GM18951 (cell line): ENCODE data around the gene GRIN2B.

Experiments used
- POLR2A ChIP-seq: IDR thresholded peaks from 4 replicates; pipeline ENCODE4 v1.6.1; 2011; ENCODE audit warnings: mild to moderate bottlenecking; ENCODE audit not compliant: insufficient read length, insufficient read depth; ENCODE audit errors: extremely low read depth
- in situ Hi-C: fragments of 300-500 bp; cut with MboI; formaldehyde crosslinking; loops from one replicate; pipeline ENCODE4 v1.12.0; 2022; ENCODE audit warnings: low sequenced_read_pairs, mixed read lengths, inconsistent platforms; ENCODE audit not compliant: unreplicated experiment

Gene GRIN2B

DNA sequence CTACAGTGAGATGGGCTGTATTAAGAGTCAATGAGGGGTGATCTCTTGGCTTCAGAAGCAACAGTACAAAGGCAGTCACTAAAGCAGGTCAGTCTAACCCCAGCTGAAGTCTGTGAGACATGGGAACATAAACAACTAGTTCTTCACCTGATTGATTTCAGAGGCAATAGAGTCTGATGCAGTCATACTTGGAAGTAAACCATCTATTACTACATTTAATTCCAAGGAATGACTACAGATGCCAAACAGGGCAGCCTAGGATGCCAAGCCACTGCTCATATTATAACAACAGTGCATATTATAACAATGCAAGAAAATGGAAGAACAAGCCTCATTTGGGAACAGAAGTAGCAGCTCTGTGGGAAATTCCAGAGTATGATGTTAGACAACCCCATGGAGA lies 35.8 kb downstream of the GRIN2B start:
- in situ Hi-C loops: no loop called here
- TF ChIP-seq POLR2A: no peak

DNA sequence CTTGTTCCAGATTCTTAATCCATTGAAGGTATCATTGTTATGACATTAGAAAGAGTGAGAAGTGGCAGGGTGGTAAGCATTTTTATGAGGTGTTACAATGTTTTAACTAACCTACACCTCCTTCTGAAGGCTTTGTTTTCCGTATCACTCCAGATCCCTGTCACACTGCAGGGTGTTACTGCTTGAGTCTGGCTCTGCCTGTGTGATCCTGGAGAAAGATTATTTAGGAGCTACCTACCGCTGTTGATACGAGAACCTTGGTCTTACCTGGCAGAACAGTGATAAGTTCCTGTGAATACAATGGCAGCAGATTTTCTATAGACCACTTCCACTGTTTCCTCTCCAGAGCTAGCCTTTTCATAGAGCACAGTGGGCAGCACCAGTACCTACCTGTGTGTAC lies 36.2 kb downstream of the GRIN2B start:
- in situ Hi-C loops: no loop called here
- TF ChIP-seq POLR2A: no peak

DNA sequence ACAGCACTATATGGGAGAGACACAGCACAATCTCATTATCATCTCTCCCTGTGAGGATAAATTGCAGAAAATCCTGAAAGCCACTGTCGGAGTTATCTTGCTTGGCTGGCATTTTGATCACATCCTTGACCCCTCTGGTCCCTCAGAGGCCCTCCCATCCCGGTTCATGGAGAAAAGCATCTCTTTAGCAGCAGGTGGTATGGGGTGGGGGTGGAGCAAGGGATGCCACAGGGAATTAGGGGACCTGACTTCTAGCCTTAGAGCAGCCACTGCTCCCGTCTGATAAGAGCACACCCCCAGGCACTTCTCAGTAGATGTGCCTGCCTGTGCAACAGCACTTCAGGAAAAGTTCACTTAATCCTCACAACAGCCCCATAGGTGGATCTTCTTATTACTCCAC lies 38.6 kb downstream of the GRIN2B start:
- TF ChIP-seq POLR2A: no peak

DNA sequence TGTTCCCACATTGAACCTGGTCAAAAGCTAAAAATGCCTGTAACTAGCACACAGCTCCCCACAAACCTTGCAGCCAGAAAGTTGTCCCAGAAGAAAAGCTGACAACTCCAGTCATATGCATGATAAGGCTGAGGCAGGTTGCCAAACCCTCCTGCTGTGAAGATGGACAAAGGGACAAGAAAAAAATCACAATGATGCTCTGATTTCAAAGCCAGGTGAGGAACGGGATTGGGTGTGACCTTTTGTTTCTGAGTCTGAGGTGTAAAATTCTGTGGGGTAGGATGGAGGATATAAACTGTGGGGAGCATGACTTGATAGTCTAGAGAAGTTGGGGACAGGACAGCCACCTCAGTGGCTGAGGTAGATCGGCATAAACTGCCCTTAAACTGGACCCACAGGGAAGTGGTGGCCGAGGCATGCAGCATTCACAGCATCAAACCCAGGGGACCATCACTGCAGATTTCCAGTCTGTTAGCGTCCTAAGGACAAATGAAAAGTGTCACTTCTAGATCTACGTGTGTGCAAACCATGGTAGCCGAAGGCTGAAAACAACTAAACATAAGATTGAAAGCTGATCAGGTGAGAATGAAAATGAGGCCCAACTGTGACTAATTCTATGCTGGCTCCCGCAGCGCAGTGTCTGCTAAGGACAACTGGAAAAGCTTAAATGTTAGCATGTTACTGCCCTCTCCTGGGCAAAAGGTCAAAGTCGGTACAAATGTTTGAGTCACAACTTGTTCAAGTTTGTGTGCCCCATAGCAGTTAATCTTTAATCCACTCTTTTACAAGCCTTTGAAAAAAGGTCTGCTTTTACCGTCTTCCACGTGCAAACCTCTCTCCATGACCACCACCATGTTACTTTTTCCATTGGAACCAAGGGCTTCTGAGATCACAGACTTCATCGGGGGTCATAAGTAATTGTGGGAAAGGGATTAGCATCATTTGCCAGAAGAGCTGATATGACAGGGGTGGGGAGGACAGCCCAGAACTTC lies 39.8 kb downstream of the GRIN2B start:
- in situ Hi-C loops: no loop called here
- no peak for TF ChIP-seq POLR2A

More for the DNA sequence above, 38.6 kb downstream of the GRIN2B start:
- in situ Hi-C loops: no loop called here

DNA sequence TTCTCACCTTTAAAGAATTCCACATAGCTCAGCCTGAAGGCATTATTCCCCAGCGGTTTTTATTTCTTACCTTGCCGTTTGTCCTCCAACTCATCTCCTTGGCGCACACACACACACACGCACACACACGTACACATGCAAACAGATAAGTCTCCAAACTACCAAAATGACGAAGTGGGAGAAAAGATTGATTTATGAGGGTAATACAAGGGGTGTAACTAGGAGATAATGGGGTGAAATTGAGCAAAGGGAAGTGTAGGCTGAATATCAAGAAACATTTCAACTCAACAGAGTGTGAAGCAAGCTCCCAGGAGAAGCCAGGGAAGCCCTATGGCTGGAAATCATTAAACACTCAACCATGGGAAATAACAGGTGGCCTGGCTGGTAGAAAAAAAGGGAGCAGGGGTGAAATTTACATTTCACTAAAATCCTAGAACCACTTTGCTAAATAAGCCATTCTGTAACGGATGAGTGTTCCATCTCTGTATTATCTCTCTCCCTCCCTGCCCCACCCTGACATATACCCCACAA lies 41.0 kb downstream of the GRIN2B start:
- in situ Hi-C loops: no loop called here
- no peak for TF ChIP-seq POLR2A

DNA sequence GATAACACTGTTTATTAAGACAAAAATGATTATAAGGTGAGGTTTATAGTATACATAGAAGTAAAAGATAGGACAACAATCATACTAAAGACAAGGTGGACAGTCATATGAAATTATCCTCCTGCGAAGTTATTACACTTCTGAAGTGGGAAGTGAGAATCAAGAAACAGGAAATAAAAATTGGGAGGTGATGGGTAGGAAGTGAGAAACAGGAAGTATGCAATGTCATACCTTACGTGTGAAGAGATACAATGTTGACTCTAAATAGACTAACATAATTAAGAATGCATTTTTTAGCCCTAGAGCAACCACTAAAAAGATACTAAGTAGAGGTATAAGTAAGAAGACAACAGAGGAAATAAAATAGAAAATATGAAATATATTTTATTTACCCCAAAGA lies 43.7 kb downstream of the GRIN2B start:
- no peak for TF ChIP-seq POLR2A
- in situ Hi-C loops: loop anchor here (10.0 kb wide), 1 partner anchor 193 kb away; no protein-coding TSS in a partner anchor

DNA sequence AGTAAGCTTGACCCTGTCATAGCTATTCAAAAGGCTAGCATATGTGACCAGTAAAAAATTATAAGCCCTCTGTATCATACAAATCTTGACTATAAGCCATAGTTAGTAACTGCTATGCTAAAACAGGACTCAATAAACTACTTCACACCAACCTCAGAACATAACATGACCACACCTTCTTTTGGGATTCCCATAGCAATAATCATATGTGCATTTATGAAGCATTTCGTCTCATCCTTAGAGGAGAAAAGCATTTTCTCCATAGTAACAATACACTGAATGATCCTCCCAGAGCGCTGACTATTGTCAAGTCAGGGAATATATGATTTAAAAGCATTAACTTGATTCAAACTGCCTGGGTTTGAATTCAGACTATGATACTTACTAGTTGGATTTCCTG lies 46.2 kb downstream of the GRIN2B start:
- in situ Hi-C loops: loop anchor here (10.0 kb wide), 1 partner anchor 190 kb away; no protein-coding TSS in a partner anchor
- no peak for TF ChIP-seq POLR2A
